ENCODE measurements around the gene RNF214.
"Not testable (repeated sequence)": the region's sequence is repeated elsewhere in the genome, so short reads cannot be mapped to it uniquely, and the experiment has no call there.

RNF214 gene

DNA sequence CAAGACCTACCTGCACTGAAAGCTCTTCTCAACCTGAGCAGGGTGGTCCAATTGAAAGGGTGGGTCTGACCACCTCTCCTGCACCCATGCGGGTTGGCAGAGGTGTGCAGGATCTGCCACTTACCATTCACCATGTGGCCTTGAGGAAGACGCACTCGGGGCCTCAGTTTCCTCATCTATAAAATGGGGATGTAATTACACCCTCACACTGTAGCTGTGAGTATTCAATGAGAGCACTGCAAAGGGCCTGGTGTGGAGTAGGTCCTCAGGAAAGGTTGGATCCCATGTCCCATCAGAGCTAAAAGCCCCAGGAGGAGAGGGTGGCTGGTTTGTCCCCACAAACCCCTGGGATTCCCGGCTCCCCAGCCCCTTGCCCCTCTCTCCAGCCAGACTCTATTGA is 33.9 kb upstream of the RNF214 start:
- no peak for DNase-seq

- DNase-seq, result no peak
Measured at GRCh38 chr11:117199053-117199915, 33.2 kb upstream of the RNF214 start, which contains the start of gene TAGLN. TSS of gene TAGLN (plus strand) at chr11:117199370. CDS start at chr11:117203014, 3,644 bp downstream.

DNA sequence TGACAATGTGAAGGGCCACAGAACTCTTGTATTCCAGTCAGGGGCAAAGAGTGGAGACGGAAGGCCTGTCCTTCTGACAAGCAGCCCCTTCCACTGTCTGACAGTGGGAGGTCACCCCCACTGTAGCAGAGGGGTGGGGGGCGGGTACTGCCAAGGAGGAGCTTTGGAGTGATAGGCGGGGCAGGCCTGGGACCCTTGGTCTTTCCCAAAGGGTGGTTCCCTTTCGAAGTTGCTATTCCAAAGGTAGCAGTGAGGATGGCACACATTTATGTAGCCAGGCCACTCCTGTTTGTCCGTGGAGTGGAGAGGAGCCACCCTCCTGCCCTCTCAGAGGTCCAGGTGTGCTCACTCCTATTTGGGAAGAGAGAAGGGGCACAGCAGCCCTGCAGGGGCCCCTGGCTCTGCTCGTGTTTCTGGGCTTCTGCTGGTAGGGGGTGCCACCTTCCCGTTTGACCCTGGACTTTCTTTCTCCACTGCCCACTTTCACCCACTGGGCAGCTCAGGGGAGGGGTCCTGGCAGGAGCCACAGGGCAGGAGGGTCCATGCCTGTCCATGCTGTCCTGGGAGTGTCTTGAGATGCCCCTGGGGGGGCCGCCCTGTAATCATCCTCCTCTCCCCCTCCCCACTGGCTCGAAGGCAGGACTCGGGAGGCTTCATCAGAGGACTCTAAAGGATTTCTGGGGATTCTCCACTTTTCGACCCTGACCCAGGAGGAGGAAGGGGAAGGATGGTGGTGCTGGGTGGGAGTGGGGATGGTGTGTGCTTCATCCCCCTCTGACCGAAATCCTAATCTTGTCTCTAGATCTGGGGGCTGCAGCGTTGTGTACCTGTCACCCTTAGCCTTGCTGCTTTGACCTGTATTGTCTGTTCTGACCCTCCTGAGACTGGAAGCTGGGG is 32.3 kb upstream of the RNF214 start:
- no peak for DNase-seq

DNA sequence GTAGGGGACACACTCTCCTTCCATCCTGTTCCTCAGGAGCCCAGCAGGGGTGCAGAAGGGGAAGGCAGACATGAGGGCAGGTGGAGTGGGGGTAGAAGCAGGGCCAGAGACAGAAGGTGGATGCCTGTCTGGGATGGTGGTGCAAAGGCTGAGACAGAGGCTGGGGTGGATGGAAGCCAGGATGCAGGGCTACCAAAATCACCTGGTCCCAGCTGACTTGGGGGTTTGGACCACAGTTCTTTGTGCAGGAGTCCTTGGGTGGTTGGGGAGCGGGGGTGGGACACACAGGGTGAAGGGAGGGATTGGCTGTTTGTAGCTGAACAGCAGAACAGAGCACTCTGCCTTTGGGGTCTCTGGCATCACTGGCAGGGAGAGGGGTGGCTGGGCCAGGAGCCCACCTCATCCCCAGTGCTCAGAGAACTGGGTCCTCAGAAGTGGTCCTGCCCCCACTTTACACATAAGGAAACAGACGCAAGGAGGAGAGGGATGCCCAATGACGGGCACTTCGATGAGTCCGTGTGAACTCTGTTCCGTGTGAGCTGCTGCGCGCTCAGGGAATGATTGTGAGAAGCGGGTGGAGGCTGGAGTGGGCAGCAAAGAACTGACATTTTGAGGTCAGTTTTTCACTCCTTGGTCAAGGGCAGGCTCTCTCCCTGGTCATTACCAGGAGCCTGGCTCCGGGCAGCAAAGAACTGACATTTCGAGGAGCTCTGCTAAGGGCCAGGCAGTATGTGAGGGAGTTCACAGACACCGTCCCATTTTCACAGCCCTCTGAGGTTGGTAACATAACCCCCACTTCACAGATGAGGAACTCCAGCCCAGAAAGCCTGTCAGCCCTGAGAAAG is 31.4 kb upstream of the RNF214 start:
- no peak for DNase-seq

DNA sequence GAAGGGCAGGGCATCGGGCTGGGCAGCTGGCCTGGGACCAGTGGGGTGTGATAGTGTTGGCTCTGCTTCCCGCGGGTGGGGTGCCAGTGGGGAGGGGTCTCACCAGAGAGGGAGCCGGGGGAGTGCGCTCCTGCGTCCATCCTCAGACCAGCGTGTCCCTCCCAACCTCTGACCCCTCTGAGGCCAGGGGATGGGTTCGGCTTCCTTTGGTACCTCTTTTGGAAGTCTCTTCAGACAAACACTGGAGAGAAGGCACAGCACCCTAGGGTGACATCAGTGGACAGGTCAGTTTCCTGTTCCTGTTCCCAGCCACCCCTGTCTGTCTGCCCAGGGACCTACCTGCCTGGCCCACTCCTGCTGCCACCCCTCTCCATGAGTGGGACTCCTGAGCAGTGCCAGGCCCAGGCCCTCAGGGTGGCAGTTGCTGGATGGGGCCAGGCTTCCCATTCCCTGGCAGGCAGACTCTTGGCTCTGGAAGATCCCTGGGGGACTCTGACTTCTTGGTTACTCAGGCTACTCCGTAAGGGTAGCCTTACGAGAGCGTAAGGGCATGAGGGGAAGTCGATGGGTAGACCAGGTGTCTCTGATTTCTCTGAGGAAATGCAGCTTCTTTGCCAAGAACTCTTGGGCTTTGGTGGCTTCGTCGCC is 30.7 kb upstream of the RNF214 start:
- no peak for DNase-seq

DNA sequence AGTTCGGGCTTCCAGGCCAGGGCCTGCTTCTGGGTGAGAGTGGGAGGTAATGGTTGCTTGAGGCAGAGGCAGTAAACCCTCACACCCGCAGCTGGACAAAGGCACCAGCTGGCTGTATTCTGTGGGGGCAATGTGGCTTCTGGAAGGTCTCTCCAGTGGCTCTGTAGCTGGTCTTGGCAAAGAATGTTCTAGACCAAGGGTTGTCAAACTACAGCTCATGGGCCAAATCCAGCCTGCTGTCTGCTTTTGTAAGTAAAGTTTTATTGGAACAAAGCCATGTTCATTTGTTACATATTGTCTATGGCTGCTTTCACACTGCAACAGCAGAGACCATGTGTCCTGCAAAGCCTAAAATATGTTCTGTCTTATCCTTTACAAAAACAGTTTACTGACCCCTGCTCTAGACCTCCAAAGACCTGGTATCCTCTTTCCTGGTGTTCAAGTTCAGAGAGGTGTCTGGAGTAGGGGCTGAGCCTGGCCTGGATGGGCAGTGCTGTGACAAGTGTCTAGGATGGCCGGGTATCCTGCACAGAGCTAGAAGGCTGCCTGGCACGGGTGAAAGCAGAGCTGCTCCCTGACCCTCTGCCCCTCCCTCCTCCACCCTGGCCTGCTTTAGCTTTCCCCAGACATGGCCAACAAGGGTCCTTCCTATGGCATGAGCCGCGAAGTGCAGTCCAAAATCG is 29.9 kb upstream of the RNF214 start:
- DNase-seq, result no peak

GRCh38 chr11:117203069-117203407 is 29.4 kb upstream of the RNF214 start:
- DNase-seq, result no peak

- DNase-seq, result no peak
Measured at GRCh38 chr11:117204283-117205080, 28.0 kb upstream of the RNF214 start.

- peak in 1 of 2 experiments; percentile 64 for DNase-seq
Measured at GRCh38 chr11:117205211-117205818, 27.2 kb upstream of the RNF214 start.

DNA sequence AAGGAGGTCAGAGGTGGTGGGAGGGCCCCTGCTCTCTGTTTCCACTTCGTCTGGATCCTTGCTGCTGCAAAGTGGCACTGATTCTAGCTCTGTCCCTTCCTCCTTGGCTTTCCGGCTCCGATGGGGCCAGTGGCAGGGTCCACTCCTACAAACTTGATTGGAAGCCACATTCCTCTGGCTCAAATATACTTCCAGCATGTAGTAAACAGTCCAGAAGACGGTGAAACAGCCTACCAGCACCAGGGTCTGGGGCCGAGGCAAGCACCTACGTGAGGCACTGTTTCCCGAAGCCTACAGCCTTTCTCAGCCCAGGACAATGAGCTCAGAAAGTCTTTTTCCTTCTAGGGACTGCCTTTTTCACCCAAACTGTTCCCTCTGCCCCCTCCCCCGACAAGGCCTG is 26.4 kb upstream of the RNF214 start:
- DNase-seq, result not testable (repeated sequence)

DNA sequence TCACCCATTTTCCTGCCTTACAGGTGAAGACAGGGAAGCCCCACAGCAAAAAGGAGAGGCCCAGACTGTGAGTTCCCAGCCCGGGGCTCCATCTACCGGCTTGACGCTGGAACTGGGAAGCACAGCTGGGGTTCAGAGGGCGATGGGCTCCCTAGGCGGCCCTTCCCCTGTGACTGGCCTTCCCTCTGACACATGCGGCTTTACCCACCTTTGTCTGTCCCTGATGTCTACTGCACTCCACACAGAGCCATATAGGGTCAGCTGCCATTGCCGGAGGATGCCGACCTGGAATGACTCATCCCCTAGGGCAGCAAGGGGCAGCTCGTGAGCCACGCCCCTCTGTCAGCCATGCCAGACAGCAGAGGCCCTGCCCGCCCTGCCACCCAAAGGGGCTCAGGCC is 25.6 kb upstream of the RNF214 start:
- DNase-seq, result not testable (repeated sequence)

DNA sequence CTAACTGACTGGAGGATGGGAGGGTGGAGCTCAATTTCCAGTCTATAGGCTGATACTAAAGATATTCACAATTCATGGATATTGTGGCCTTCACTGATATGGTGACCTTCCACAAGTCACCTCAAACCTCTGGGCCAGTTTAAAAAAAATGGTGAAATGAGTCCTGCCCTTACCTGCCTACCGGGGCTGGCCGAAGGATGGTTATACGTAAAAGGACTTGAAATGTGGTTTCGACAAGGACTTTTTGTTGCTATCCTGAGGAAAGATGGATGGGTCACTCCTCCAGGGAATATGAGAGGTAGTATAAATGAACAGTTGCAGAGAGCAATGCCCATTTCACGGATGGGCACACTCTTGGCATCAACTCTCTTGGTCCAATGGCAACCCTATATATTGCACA is 25.0 kb upstream of the RNF214 start:
- not testable (repeated sequence) for DNase-seq

DNA sequence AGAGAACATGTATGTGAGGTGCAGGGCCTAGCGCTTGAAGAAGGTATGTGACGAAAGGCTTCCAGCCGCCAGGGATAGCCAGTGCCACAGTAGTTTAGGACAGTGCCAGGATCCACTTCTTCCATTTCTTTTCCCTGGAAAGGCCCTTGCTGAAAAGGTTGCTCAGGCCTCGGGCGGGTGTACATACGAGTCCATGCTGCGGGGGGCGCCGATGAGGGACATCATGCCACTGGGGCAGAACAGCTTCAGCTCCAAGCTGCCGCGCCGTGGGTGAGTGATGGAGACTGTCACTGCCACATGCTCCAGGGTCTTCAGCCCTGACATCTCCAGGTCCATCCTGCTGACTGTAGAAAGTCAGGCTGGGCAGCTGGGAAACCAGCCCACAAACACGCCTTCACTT is 23.8 kb upstream of the RNF214 start:
- DNase-seq, result not testable (repeated sequence)

DNA sequence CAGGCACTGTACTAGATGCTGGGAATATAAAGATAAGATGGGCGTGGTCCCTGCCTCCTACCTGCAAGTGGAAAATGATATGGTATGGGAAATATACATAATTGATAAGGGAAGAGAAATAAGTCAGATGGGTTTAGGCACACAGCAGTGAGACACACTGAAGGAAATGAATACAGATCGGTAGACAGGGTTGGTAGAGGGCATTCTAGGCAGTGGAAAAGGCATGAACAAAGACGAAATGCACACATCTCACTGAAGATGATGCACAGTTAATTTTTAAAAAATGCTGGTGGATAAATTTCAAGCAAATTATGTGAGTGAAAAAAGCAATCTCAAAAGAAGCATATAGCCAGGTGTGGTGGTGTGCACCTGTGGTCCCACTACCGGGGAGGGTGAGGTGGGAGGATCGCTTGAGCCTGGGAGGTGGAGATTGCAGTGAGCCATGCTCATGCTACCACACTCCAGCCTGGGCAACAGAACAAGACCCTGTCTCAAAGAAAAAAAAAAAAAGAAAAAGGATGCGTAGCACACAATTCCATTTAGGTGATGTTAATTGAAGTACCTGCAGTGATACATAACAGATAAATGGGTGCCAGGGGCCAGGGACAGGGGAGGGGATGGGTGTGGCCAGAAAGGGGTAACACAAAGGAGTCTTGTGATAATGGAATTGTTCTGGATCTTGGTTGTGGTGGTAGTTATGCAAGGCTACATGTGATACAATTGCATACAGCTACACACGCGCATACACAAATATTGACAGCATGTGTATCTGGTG is 22.9 kb upstream of the RNF214 start:
- not testable (repeated sequence) for DNase-seq

DNA sequence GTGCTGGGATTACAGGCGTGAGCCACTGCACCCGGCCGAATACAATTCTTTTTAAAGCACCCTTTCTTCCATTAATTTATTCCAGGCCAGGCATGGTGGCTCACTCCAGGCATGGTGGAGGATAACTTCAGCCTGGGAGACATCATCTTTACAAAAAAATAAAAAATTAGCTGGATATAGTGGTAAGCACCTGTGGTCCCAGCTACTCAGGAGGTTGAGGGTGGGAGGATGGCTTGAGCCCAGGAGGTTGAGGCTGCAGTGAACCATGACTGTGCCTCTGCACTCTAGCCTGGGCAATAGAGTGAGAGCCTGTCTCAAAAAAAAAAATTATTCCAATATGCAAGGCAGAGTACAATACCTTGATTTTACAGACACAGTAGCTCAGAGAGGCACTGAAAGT is 21.9 kb upstream of the RNF214 start:
- no peak for DNase-seq

- DNase-seq, result no peak
Measured at GRCh38 chr11:117212697-117213355, 19.6 kb upstream of the RNF214 start.

- DNase-seq, result no peak
Measured at GRCh38 chr11:117214404-117215110, 17.9 kb upstream of the RNF214 start.

Measured in NCI-H524 (cell line).